HG03108 (cell line): Measurements from ENCODE around the gene KRTAP5-6.

Source experiments
- ATAC-seq: cut with Tn5 transposase; IDR thresholded peaks from one replicate; pipeline ENCODE4 v1.9.1; 2021; ENCODE audit warnings: moderate library complexity; ENCODE audit not compliant: unreplicated experiment

Gene KRTAP5-6

GRCh38 chr11:1746511-1746931, 49.5 kb downstream of the KRTAP5-6 start:
- no peak for ATAC-seq

GRCh38 chr11:1746956-1747752, 50.2 kb downstream of the KRTAP5-6 start:
- ATAC-seq: no peak
